ENCODE results near the gene COMP. TPM values are rescaled to one million over a fixed set of nuclear protein-coding genes. Genes with fewer than 3 reads are reported as not detected.
"Not testable (repeated sequence)": the region's sequence is repeated elsewhere in the genome, so short reads cannot be mapped to it uniquely, and the experiment has no call there.

The COMP gene
- total RNA-seq, 1 experiment from 2014 or later, result not detected

- DNase-seq, result no peak
- peaks cover 36% of the 10 kb centered on the region for H3K4me1 ChIP-seq
These were observed 47.2 kb downstream of the COMP start for GRCh38 chr19:18743784-18744418.

GRCh38 chr19:18742838-18743783 lies 48.0 kb downstream of the COMP start:
- Histone ChIP-seq H3K27me3 (no peaks in the 10 kb centered on the region), H3K4me3 (no peak overlapping the region), H3K9me3 (replicated peaks) (no peaks in the 10 kb centered on the region), H3K4me1 (peaks cover 36% of the 10 kb centered on the region), H3K36me3 (no peaks in the 10 kb centered on the region), H3K27ac (no peak overlapping the region)
- peak; percentile 89 to 91 for DNase-seq

More at GRCh38 chr19:18743784-18744418, 47.2 kb downstream of the COMP start:
- Histone ChIP-seq H3K27me3 (no peaks in the 10 kb centered on the region), H3K27ac (no peak overlapping the region), H3K4me3 (no peak overlapping the region), H3K9me3 (replicated peaks) (no peaks in the 10 kb centered on the region), H3K36me3 (no peaks in the 10 kb centered on the region)

DNA sequence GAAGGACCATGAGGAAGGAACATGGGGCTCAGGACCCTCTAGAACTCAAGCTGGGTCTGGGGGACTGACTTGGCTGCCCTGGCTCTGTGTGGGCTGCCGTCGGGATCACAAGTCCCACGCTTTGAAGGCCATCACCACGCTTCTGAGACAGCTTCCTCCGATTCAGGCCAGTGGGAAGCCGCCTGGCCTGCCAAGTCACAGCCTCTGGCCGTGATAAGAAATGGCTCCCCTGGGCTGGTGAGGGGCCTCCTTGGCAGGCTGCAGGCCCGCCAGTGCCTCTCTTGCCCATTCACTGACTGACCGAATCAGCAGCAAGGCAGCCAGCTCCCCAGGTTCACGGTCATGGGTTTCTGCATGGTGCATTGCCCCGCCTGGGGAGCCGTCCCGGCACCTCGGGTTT lies 48.8 kb downstream of the COMP start:
- DNase-seq, result no peak
- H3K27ac ChIP-seq, result no peak overlapping the region
- peaks cover 36% of the 10 kb centered on the region for H3K4me1 ChIP-seq
- H3K27me3 ChIP-seq, result no peaks in the 10 kb centered on the region
- no peaks in the 10 kb centered on the region for H3K36me3 ChIP-seq
- no peak overlapping the region for H3K4me3 ChIP-seq
- no peaks in the 10 kb centered on the region for H3K9me3 ChIP-seq (replicated peaks)

GRCh38 chr19:18741124-18742121 lies 49.7 kb downstream of the COMP start:
- DNase-seq, result no peak
- no peak overlapping the region for H3K27ac ChIP-seq
- H3K9me3 ChIP-seq (replicated peaks), result no peaks in the 10 kb centered on the region
- no peaks in the 10 kb centered on the region for H3K27me3 ChIP-seq
- H3K36me3 ChIP-seq, result no peaks in the 10 kb centered on the region
- H3K4me1 ChIP-seq, result peaks cover 36% of the 10 kb centered on the region
- no peak overlapping the region for H3K4me3 ChIP-seq

DNA sequence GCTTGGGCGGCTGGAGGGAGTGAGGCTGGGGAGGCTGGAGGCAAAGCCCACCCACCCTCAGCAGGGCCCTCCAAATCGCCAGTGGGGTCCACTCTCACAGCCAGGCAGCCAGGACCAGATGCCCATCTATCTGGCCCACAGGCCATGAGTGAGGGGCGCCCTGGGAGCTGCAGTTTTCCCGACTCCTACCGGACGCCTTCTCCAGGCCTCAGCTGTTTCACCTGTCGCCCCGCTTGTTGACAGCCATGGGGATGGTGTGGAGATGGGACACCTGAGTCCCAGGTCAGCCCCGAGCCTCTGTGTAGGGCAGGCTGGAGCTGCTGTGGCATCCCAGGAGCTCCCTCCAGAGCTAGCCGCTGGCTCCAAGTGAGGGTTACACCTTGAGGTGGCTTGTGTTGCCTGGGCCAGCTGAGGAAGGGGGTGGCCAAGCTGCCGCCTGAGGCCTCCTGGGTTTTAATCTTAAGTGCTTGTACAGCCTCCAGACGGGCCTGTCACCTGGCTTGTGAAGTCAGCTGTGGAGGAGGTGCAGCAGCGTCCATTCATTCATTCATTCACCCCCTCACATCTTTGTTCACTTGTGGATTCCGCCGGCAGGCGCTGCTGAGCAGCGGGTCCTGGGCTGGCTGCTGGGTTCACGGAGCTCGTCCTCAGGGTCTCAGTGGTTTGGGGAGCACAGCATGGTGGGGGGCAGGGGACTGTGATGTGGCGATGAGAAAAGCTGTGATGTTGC lies 52.0 kb downstream of the COMP start:
- Histone ChIP-seq H3K27ac (no peak overlapping the region), H3K27me3 (no peaks in the 10 kb centered on the region), H3K9me3 (replicated peaks) (no peaks in the 10 kb centered on the region), H3K4me3 (no peak overlapping the region), H3K4me1 (peaks cover 54% of the 10 kb centered on the region), H3K36me3 (no peaks in the 10 kb centered on the region)
- DNase-seq, result no peak

DNA sequence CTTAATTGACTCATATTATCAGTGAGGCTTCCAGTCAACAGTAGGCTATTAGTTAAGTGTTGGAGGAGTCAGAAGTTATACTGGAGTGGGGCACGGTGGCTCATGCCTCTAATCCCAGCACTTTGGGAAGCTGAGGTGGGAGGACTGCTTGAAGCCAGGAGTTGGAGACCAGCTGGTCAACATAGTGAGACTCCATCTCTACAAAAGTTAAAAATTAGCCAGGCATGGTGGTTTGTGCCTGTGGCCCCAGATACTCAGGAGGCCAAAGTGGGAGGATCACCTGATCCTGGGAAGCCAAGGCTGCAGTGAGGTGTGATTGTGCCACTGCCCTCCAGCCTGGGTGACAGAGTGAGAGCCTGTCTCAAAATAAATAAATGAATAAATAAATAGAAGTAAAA lies 53.2 kb downstream of the COMP start:
- DNase-seq, result no peak
- Histone ChIP-seq H3K27me3 (no peaks in the 10 kb centered on the region), H3K27ac (no peak overlapping the region), H3K36me3 (no peaks in the 10 kb centered on the region), H3K4me1 (peaks cover 53% of the 10 kb centered on the region), H3K4me3 (no peak overlapping the region), H3K9me3 (replicated peaks) (no peaks in the 10 kb centered on the region)

- H3K27me3 ChIP-seq, result no peaks in the 10 kb centered on the region
- peaks cover 48% of the 10 kb centered on the region for H3K4me1 ChIP-seq
These were observed 53.7 kb downstream of the COMP start for GRCh38 chr19:18737337-18737953.

GRCh38 chr19:18736415-18737336 lies 54.4 kb downstream of the COMP start:
- peak; percentile 83 to 87 for DNase-seq
- H3K4me3 ChIP-seq, result no peak overlapping the region
- H3K36me3 ChIP-seq, result no peaks in the 10 kb centered on the region
- H3K27me3 ChIP-seq, result no peaks in the 10 kb centered on the region
- peaks cover 41% of the 10 kb centered on the region for H3K4me1 ChIP-seq
- no peak overlapping the region for H3K27ac ChIP-seq
- H3K9me3 ChIP-seq (replicated peaks), result no peaks in the 10 kb centered on the region

More at GRCh38 chr19:18737337-18737953, 53.7 kb downstream of the COMP start:
- no peaks in the 10 kb centered on the region for H3K9me3 ChIP-seq (replicated peaks)
- DNase-seq, result no peak
- no peak overlapping the region for H3K27ac ChIP-seq
- H3K36me3 ChIP-seq, result no peaks in the 10 kb centered on the region
- H3K4me3 ChIP-seq, result no peak overlapping the region

- no peaks in the 10 kb centered on the region for H3K27me3 ChIP-seq
- H3K4me3 ChIP-seq, result no peak overlapping the region
- H3K36me3 ChIP-seq, result no peaks in the 10 kb centered on the region
- no peaks in the 10 kb centered on the region for H3K9me3 ChIP-seq (replicated peaks)
- no peak overlapping the region for H3K27ac ChIP-seq
- peak; percentile 69 to 74 for DNase-seq
- peaks cover 39% of the 10 kb centered on the region for H3K4me1 ChIP-seq
These were observed 55.4 kb downstream of the COMP start for GRCh38 chr19:18735752-18736151.

DNA sequence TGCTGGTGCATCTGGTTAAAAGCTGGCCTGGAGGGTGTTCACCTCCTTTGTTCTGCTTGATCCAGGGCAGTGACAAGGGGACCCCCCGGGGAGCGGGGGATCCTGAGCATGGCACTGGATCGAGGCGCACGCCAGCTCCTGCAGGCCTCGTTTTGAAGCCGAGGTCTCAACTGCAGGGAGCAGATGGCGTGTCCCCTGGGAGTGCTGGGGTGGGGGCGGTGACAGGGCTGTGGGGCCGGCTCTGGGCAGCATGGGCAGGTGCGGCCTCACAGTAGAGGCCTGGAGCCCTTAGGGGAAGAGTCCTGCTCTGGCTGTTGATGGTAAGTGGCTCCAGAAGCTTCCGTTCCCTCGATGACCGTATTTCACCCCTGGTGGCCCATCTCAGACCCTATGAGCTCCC lies 55.8 kb downstream of the COMP start:
- H3K27ac ChIP-seq, result no peak overlapping the region
- H3K36me3 ChIP-seq, result no peaks in the 10 kb centered on the region
- DNase-seq, result peak; percentile 81 to 83
- H3K4me3 ChIP-seq, result no peak overlapping the region
- no peaks in the 10 kb centered on the region for H3K27me3 ChIP-seq
- H3K4me1 ChIP-seq, result peaks cover 39% of the 10 kb centered on the region
- no peaks in the 10 kb centered on the region for H3K9me3 ChIP-seq (replicated peaks)

DNA sequence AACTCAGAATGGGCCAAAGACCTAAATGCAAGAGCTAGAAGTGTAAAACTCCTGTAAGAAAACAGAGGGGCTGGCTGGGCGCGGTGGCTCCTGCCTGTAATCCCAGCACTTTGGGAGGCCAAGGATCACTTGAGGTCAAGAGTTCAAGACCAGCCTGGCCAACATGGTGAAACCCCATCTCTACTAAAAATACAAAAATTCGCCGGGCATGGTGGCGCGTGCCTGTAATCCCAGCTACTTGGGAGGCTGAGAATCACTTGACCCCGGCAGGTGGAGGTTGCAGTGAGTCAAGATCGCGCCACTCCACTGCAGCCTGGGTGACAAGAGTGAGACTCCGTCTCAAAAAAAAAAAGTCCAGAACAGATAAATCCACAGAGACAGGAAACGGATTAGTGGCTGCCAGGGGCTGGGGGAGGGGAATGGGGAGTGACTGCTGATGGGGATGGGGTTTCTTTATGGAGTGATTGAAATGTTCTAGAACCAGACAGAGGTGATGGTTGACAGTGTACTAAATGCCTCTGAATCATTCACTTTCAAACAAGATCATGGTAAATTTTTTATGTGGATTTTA lies 57.3 kb downstream of the COMP start:
- H3K4me3 ChIP-seq; H3K36me3 ChIP-seq; H3K9me3 ChIP-seq (replicated peaks); H3K27me3 ChIP-seq: not testable (repeated sequence)
- Histone ChIP-seq H3K4me1 (peaks cover 39% of the 10 kb centered on the region), H3K27ac (peak overlapping the region; percentile 19; the same call in 1 of the 2 replicates)
- peak in 1 of 2 experiments; percentile 36 for DNase-seq

GRCh38 chr19:18733196-18733647 lies 57.9 kb downstream of the COMP start:
- no peaks in the 10 kb centered on the region for H3K36me3 ChIP-seq
- no peaks in the 10 kb centered on the region for H3K9me3 ChIP-seq (replicated peaks)
- H3K4me1 ChIP-seq, result peaks cover 39% of the 10 kb centered on the region
- H3K27ac ChIP-seq, result peak overlapping the region; percentile 19; the same call in 1 of the 2 replicates
- H3K27me3 ChIP-seq, result no peaks in the 10 kb centered on the region
- no peak overlapping the region for H3K4me3 ChIP-seq
- DNase-seq, result peak; percentile 90 to 91
